UCSD-AML1 (cell line): ENCODE data around the gene GBX1.

Experiments used
- DNase-seq: peaks from one replicate; lab custom pipeline; 2025; ENCODE audit not compliant: unreplicated experiment; lab: John Stamatoyannopoulos, UW

The GBX1 gene

GRCh38 chr7:151194188-151194587, 26.7 kb upstream of the GBX1 start:
- DNase-seq: no peak

GRCh38 chr7:151193203-151193978, 25.9 kb upstream of the GBX1 start:
- DNase-seq: no peak

- DNase-seq: no peak
Observed at GRCh38 chr7:151192002-151192539, 24.6 kb upstream of the GBX1 start.

- DNase-seq: no peak
Observed at GRCh38 chr7:151191544-151191943, 24.1 kb upstream of the GBX1 start.

GRCh38 chr7:151189038-151189437, 21.5 kb upstream of the GBX1 start:
- DNase-seq: no peak

GRCh38 chr7:151188252-151188542, 20.7 kb upstream of the GBX1 start:
- DNase-seq: no peak

GRCh38 chr7:151187409-151188251, 20.1 kb upstream of the GBX1 start:
- DNase-seq: no peak

GRCh38 chr7:151186640-151187408, 19.3 kb upstream of the GBX1 start, which contains the start of gene ASB10:
TSS of gene ASB10 (minus strand) at chr7:151187250. CDS start at chr7:151187130, 120 bp downstream.
- DNase-seq: no peak

- DNase-seq: no peak
Observed at GRCh38 chr7:151185762-151186639, 18.5 kb upstream of the GBX1 start.

GRCh38 chr7:151181011-151181431, 13.5 kb upstream of the GBX1 start:
- no peak for DNase-seq

- no peak for DNase-seq
Observed at GRCh38 chr7:151179946-151180345, 12.5 kb upstream of the GBX1 start.

GRCh38 chr7:151179287-151179860, 11.9 kb upstream of the GBX1 start:
- no peak for DNase-seq

- DNase-seq: no peak
Observed at GRCh38 chr7:151178831-151179230, 11.3 kb upstream of the GBX1 start.

GRCh38 chr7:151178236-151178635, 10.7 kb upstream of the GBX1 start:
- no peak for DNase-seq

- DNase-seq: no peak
Observed at GRCh38 chr7:151177310-151177709, 9.8 kb upstream of the GBX1 start.

GRCh38 chr7:151176401-151176800, 8.9 kb upstream of the GBX1 start:
- no peak for DNase-seq

- no peak for DNase-seq
Observed at GRCh38 chr7:151175793-151176311, 8.4 kb upstream of the GBX1 start.

- no peak for DNase-seq
Observed at GRCh38 chr7:151175047-151175792, 7.7 kb upstream of the GBX1 start.
